Fibroblast of mammary gland (primary cell): ENCODE data around the gene ATP10B.

Experiments
- DNase-seq: peaks from one replicate; pipeline ENCODE4 v3.0.0-alpha.2; 2010; ENCODE audit warnings: low read depth
- H3K4me3 ChIP-seq: 2 replicates; pipeline ENCODE4 v1.5.1; 2011; ENCODE audit warnings: low read depth, mild to moderate bottlenecking, low read length, moderate library complexity; ENCODE audit not compliant: control insufficient read depth
- TF ChIP-seq, protein P1 (sequence below): conservative IDR thresholded peaks from 2 replicates; pipeline ENCODE4 v1.5.1; 2011; ENCODE audit warnings: low read depth, low read length, inconsistent platforms; ENCODE audit not compliant: control insufficient read depth, insufficient read depth

Gene ATP10B

DNA sequence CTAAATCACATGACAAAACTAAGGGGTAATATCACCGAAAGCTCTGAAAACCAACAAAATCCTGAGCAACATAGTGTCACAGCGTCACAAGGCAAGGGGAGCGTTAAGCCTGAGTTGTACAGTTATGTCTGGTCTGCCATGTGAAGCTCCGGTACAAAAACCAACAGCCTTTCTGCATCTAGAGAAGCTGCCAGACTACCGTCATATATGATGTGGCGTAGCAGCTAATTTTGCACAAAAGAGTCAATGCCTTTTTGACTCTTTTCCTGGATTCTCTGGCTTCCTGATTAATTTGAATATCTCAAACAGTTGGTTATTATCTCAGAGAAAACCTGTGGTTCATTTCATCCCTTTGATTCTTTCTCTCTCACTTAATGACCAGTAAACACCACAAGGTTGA is 16.0 kb upstream of the ATP10B start:
- no peak overlapping the region for H3K4me3 ChIP-seq
- TF ChIP-seq, protein P1, sequence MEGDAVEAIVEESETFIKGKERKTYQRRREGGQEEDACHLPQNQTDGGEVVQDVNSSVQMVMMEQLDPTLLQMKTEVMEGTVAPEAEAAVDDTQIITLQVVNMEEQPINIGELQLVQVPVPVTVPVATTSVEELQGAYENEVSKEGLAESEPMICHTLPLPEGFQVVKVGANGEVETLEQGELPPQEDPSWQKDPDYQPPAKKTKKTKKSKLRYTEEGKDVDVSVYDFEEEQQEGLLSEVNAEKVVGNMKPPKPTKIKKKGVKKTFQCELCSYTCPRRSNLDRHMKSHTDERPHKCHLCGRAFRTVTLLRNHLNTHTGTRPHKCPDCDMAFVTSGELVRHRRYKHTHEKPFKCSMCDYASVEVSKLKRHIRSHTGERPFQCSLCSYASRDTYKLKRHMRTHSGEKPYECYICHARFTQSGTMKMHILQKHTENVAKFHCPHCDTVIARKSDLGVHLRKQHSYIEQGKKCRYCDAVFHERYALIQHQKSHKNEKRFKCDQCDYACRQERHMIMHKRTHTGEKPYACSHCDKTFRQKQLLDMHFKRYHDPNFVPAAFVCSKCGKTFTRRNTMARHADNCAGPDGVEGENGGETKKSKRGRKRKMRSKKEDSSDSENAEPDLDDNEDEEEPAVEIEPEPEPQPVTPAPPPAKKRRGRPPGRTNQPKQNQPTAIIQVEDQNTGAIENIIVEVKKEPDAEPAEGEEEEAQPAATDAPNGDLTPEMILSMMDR, result no peak
- DNase-seq, result no peak

DNA sequence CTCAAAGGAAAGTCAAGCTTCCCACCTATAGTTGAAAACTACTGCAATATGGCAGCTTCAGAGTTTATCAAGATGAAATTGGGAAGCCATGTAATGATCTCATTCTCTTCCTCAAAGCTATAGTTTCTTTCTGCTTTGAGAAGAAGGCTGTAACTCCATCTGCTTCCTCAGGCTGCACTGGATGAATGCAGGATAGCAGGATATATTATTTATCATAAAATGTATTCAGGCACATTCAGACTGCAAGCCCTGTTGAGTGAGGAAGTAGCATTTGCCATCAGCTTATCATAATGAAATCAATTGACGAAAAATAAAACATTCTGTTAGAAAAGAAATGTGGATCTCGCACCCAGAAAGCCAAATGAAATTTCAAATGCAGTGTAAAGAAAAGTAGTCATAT is 560 bp downstream of the ATP10B start:
- TF ChIP-seq, protein P1, result no peak
- no peak overlapping the region for H3K4me3 ChIP-seq
- no peak for DNase-seq

DNA sequence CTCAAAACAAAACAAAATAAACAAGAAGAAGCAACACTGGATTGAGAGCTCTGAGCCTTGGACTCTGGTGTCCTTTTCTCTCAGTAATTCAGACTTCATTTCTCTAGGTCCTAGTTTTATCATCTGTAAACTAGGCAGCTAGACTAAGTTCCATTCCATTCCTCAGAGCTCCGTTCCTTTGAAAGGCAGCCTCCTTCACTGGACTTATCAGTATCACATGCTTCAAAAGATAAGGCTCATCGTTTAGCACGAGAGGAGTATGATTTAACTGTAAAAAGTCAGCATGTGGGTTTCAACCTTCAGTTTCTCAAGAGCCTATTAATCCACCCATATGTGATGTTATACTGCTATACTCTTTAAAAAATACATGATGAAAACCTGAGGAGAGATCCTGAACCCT is 1.6 kb downstream of the ATP10B start:
- TF ChIP-seq, protein P1, result no peak
- no peak overlapping the region for H3K4me3 ChIP-seq
- DNase-seq, result no peak

DNA sequence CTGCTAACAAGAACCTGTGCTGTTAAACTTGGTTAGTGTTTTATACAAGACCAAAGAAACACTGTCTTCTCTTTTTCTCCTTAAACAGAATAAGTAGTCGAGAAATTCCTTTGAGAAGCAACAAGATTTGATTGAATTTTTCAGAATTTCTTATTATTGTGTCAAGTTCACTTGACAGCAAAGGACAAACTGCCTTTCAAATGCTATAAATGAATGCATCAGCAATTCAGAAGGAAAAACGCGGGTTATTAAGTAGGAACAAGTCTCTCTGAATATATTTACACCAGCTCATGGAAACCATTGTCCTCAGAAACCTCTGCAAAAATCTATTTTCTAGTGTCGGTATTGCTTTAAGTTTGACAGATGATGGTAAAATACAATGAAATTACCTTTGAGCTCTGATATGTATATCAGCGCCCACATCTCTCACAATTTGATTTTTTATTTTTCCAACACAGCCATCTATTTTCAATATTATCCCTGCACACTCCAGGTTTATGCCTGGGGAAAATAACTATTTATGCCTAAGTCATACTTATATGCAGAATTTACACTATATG is 4.4 kb downstream of the ATP10B start:
- no peak for DNase-seq
- TF ChIP-seq, protein P1, result no peak
- H3K4me3 ChIP-seq, result no peak overlapping the region

DNA sequence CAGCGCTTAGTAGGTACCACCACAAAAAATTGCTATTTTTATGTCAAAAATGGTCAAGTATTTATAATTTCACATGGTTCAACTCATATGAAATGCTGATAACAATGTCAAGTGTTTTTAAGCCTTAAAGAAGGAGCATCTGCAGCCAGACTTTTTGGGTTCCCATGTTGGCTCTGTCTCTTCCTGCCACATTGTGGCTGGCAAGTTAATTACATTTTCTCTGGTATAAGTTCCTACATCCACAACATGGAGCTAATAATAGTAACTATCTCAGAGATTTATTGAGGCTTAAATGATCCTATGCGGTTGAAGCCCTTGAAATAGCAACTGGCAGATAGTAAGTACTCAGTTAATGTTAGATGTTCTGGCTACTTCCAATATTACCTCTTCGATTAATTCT is 5.4 kb downstream of the ATP10B start:
- TF ChIP-seq, protein P1, result no peak
- no peak overlapping the region for H3K4me3 ChIP-seq
- no peak for DNase-seq

DNA sequence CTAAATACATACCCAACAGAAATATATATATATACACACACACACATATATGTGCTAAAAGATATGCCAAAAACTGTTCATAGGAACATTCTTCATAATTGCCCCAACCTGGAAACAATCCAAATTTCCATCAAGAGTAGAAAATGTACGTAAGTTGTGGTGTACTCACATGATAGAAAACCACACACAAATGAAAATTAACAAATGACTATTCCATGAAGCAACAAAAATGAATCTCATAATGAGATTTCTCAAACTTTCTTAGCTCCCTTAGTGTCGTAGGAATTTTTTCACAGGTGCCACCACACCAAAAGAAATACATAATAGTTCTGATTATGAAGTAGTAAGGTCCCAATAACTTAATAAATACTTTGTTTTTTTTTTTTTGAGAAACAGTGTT is 7.8 kb downstream of the ATP10B start:
- DNase-seq, result no peak

More for the DNA sequence above, 7.8 kb downstream of the ATP10B start:
- H3K4me3 ChIP-seq, result no peak overlapping the region
- TF ChIP-seq, protein P1, result no peak
